ENCODE results near the gene CTSZ.

CTSZ gene

GRCh38 chr20:59006864-59007664, at the start of gene CTSZ:
Gene CTSZ, minus strand, starts transcription at chr20:59007254. Its CDS starts 126 bp downstream, at chr20:59007128.
- peak; percentile 78 for DNase-seq (ENCODE audit: extremely low read depth, insufficient read length)
- no peak for TF ChIP-seq CTCF (IDR thresholded peaks at IDR 0.05; ENCODE audit: insufficient read depth, low read length, poor library complexity, severe bottlenecking)
- peaks cover 16% of the 10 kb centered on the region for H3K36me3 ChIP-seq (ENCODE audit: control insufficient read depth, insufficient read depth, low read length)
- no peaks in the 10 kb centered on the region for H3K27me3 ChIP-seq (replicated peaks; ENCODE audit: control insufficient read depth, insufficient read depth, low read length)
- peak within 1 kb of the TSS; percentile 76 for H3K4me3 ChIP-seq (replicated peaks; ENCODE audit: low read depth, low read length)

GRCh38 chr20:59055302-59055701, 48.2 kb upstream of the CTSZ start:
- H3K27me3 ChIP-seq (replicated peaks; ENCODE audit: control insufficient read depth, insufficient read depth, low read length) = no peaks in the 10 kb centered on the region
- no peak for DNase-seq (ENCODE audit: extremely low read depth, insufficient read length)
- no peaks in the 10 kb centered on the region for H3K36me3 ChIP-seq (ENCODE audit: control insufficient read depth, insufficient read depth, low read length)
- no peak overlapping the region for H3K4me3 ChIP-seq (replicated peaks; ENCODE audit: low read depth, low read length)
- peak; percentile 33 for TF ChIP-seq CTCF (IDR thresholded peaks at IDR 0.05; ENCODE audit: insufficient read depth, low read length, poor library complexity, severe bottlenecking)

- H3K36me3 ChIP-seq (ENCODE audit: control insufficient read depth, insufficient read depth, low read length) = no peaks in the 10 kb centered on the region
- no peak for TF ChIP-seq CTCF (IDR thresholded peaks at IDR 0.05; ENCODE audit: insufficient read depth, low read length, poor library complexity, severe bottlenecking)
- no peaks in the 10 kb centered on the region for H3K27me3 ChIP-seq (replicated peaks; ENCODE audit: control insufficient read depth, insufficient read depth, low read length)
- no peak for DNase-seq (ENCODE audit: extremely low read depth, insufficient read length)
- no peak overlapping the region for H3K4me3 ChIP-seq (replicated peaks; ENCODE audit: low read depth, low read length)
These were observed 44.7 kb upstream of the CTSZ start for GRCh38 chr20:59051666-59052185.

- Histone ChIP-seq H3K27me3 (replicated peaks; ENCODE audit: control insufficient read depth, insufficient read depth, low read length) (no peaks in the 10 kb centered on the region), H3K36me3 (ENCODE audit: control insufficient read depth, insufficient read depth, low read length) (no peaks in the 10 kb centered on the region), H3K4me3 (replicated peaks; ENCODE audit: low read depth, low read length) (no peak overlapping the region)
- no peak for TF ChIP-seq CTCF (IDR thresholded peaks at IDR 0.05; ENCODE audit: insufficient read depth, low read length, poor library complexity, severe bottlenecking)
- DNase-seq (ENCODE audit: extremely low read depth, insufficient read length) = no peak
These were observed 43.4 kb upstream of the CTSZ start for GRCh38 chr20:59050437-59050836.

- Histone ChIP-seq H3K4me3 (replicated peaks; ENCODE audit: low read depth, low read length) (no peak overlapping the region), H3K27me3 (replicated peaks; ENCODE audit: control insufficient read depth, insufficient read depth, low read length) (no peaks in the 10 kb centered on the region), H3K36me3 (ENCODE audit: control insufficient read depth, insufficient read depth, low read length) (no peaks in the 10 kb centered on the region)
- DNase-seq (ENCODE audit: extremely low read depth, insufficient read length) = no peak
- TF ChIP-seq CTCF (IDR thresholded peaks at IDR 0.05; ENCODE audit: insufficient read depth, low read length, poor library complexity, severe bottlenecking) = no peak
These were observed 41.6 kb upstream of the CTSZ start for GRCh38 chr20:59048681-59049030.

All from GM06990 (cell line).